Hematopoietic multipotent progenitor cell treated with erythropoietin and hydrocortisone succinate and interleukin-3 and kit ligand, for 17 days (in vitro differentiated cells): ENCODE data around the gene ECE1.
"Not testable (repeated sequence)": the region's sequence is repeated elsewhere in the genome, so short reads cannot be mapped to it uniquely, and the experiment has no call there.

Source experiments
- DNase-seq: peaks from one replicate; pipeline ENCODE4 v3.0.0-alpha.2; 2015; ENCODE audit warnings: low spot score

ECE1 gene

GRCh38 chr1:21292503-21292983 lies 2.3 kb upstream of the ECE1 start:
- no peak for DNase-seq

DNA sequence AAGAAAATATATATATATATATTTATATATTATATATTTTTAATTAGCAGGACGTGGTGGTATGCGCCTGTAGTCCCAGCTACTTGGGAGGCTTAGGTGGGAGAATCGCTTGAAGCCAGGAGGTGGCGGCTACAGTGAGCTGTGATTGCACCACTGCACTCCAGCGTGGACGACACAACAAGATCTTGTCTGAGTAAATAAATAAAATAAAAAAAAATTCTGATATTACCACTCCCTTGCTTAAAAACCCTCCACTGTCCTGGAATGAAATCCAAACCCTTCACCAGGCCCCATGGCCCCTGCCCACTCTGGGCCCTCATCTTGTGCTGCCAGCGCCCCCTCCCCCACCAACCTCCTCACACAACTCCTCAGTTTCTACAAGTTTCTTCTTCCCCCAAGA lies 1.7 kb upstream of the ECE1 start:
- no peak for DNase-seq

- DNase-seq: no peak
Observed at GRCh38 chr1:21291184-21291583, 921 bp upstream of the ECE1 start.

GRCh38 chr1:21290546-21290944 lies 282 bp upstream of the ECE1 start:
- no peak for DNase-seq

GRCh38 chr1:21289127-21289526 lies 1.1 kb downstream of the ECE1 start:
- no peak for DNase-seq

DNA sequence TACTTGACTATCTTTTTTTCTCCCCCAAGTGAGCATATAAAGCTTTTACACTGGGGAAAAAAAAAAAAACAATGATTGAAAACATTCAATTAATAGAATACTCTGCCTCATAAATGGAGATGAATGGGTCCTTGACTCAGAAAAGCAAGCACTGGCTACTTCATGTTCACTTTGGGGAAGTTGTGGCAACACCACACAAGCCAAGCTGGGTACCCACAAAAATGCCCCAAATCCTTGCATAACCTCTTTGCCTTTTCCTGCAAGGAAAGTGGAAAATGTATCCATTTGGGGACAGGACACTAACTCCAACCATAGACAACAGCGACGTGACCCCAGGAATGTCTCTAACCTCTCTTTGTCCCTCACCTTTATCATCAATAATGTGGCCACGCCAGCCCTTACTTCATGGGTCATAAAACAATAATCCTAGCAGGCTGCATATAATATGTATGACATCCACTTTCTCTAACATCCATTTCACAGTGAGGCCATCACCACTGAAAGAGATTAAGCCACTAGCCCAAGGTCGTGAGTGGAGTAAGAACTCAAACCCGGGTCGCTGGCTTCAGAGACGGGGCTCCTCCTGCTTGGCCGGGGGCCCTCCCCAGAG lies 2.3 kb downstream of the ECE1 start:
- DNase-seq: no peak

- not testable (repeated sequence) for DNase-seq
Observed at GRCh38 chr1:21285386-21285785, 4.9 kb downstream of the ECE1 start.

- no peak for DNase-seq
Observed at GRCh38 chr1:21285055-21285372, 5.2 kb downstream of the ECE1 start.

- DNase-seq: no peak
Observed at GRCh38 chr1:21284206-21285054, 5.8 kb downstream of the ECE1 start.

GRCh38 chr1:21283524-21283923 lies 6.7 kb downstream of the ECE1 start:
- no peak for DNase-seq

GRCh38 chr1:21282020-21282419 lies 8.2 kb downstream of the ECE1 start:
- not testable (repeated sequence) for DNase-seq

- no peak for DNase-seq
Observed at GRCh38 chr1:21280482-21280881, 9.8 kb downstream of the ECE1 start.

- no peak for DNase-seq
Observed at GRCh38 chr1:21280011-21280471, 10.2 kb downstream of the ECE1 start.

DNA sequence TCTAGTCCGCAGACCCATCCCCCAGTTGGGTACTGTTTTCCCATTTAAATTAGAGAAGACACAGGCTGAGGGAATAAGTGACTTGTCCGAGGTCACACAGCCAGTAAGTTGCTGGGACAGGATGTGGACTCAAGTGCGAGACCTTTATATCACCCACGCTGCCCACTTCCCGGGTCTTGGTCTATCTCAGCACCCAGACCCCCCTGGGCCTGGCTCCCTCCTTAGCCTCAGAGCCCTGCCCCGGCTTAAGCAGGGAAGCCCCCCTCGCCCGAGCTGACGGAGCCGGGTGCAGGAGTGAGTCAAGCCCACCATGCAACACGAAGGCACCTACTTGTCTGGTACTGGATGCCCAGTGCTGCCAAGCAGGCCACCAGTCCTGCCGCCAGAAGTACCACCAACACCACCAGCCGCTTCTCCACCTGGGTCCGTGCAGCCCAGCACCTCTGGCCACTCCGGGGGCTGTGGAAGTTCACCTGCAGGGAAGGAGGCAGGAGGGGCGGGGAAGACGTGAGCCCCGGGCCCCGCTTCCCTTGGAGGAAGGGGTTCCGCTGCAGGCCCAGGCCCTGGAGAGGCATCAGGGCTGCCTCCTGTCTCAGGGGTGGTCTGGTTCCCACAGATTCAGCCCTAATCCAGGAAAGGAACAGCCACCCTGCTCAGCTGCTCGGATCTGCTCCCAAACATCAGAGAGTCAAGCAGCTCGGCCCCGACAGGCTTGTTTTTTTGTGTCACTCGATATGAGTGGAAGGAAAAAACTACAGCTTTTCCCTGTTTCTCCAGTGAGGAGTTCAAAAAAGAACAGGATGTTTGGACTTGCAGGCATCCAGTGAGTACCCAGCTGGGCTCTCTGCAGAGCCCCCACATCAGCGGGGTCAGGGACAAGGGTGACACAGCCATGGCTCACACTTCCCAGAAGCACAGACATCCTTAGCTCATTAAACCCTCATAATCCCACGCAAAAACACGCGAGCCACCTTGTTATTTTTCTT lies 11.1 kb downstream of the ECE1 start:
- no peak for DNase-seq

DNA sequence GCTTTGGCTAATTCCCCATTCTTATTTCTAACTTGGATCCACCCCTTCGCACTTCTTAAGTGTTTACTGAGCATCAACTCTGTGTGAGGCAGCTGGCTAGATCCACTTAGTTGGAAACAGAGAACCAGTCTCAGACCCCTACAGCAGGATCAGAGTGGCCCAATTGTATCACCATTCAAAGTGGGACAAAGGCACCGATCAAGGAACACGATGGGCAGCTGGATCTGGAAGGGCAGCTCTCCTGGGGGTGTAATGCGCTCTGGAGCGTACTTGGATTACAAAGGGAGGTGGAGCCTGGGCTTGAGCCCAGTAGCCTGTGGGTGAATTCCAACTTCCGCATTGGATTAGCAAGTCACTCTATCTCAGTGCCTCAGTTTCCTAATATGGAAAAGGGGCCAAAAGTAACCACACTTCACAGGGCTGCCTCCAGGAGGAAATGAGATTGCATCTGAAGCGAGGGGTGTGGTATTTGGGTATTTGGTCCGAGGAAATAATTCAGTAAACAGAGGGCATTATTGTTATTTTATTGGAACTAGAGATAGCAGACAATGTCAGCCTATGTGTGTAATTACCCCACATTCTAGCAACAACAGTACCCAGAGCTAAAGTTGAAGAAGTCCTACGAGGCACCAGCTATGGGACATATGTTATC lies 11.9 kb downstream of the ECE1 start:
- no peak for DNase-seq

DNA sequence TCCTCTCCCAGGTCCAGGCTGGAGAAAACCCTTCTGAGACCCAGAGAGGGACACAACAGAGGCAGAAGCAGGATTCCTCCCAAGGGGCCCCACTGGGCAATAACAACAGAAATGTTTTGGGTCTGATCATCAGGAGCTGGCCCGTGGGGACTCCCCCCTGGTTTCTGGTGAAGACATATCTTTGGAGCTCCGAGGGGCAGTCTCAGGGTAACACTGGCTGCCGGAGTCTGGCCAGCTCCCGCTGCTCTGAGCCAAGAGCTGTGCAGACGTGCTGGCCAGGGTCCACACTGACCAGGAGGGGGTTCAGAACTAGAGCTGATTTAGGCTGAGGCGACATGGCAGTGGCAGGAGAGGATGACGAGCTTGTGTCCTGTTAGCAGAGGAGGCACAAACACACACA lies 13.1 kb downstream of the ECE1 start:
- no peak for DNase-seq

GRCh38 chr1:21272540-21272939 lies 17.7 kb downstream of the ECE1 start:
- DNase-seq: no peak

GRCh38 chr1:21271550-21271949 lies 18.7 kb downstream of the ECE1 start:
- no peak for DNase-seq

DNA sequence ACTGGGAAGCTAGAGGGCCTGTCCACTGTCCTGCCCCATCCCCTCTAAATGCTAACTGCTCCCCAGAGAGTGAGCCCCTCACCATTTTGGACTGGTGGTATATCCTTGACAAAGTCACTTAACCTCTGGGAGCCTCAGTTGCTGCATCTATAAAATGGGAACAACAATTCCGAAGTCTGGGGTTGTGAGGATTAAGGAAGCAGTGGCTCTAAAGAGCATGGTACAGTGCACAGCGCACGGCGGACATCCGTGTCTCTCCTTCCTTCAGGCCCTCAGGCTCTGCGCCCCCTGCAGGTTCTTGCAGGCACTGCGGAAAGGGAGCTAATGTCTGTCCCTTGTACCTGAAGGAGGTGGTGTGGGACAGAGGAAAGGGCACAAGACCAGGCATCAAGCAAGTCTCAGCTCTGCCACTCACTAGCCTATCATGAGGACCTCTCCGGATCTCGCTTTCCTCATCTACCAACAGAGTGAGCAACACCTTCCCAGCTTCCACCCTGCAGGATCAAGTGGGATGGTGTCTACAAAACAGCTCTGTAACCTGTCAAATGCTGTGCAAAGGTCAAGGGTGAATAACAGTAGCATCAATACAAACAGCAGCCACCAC lies 20.1 kb downstream of the ECE1 start:
- DNase-seq: peak; percentile 81

DNA sequence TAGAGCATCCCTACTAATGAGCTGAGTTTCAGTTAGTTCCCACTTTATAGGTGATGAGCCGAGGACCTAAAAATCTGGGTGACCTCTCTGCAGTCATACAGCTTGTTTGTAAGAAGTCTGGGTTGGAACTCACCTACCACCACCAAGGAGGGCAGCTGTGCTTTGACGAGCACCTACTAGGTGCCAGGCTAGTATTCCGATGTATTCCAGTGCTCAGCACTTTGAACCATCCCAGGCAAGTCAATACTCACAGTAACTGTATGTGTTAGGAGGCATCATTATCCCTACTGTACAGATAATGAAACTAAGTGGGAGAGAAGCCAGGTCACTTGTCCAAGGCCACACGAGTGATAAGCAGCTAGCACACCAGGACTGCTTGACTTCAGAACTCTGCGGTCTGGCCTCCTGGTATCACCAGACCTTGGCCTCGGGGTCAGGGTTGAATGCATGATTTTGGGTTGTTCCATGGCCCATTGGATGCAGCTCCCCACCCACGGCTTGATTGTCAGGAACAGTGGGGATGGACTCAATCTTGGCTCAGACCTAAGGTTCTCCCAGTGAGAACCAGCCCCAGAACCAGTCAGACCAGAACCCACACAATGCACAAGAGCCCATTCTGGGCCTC lies 20.7 kb downstream of the ECE1 start:
- DNase-seq: peak; percentile 35
